Measurements from ENCODE around the gene LTBP3.
"Not testable (repeated sequence)": the region's sequence is repeated elsewhere in the genome, so short reads cannot be mapped to it uniquely, and the experiment has no call there.

Gene LTBP3

DNA sequence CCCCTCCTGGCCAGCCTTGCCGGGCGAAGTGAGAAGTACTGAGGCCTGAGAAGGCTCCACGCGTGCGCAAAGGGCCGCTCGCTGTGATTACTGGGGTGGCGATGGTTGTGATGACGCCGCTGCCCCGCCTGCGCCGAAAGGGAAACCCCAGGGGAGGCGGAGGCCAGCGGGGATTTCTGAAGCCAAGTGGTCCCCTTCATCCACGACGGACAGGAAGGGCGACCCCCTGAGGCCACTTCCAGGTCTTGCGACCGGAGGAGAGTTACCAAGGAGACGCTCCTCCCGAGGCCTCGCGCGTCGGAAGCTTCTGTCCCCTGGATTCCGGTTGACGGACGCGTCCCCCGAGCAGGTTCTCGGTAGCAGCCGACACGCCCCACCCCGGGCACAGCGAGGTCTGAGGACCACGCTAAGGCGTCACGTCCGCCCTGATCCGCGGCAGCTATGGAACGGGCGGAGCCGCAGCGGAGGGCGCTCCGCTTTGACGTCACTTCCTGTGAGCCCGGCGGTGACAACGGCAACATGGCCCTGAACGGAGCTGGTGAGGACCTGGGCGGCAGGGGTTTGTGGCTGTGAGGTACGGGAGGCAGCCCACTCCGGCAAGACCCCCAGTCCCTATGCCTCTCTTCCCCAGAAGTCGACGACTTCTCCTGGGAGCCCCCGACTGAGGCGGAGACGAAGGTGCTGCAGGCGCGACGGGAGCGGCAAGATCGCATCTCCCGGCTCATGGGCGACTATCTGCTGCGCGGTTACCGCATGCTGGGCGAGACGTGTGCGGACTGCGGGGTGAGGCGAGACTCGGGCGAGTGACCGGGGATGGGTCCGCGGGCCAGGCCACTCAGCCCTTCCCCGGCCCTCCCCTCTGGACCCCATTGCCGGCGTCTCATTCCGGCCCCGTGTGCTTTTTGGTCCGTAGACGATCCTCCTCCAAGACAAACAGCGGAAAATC is 12.1 kb upstream of the LTBP3 start, which contains the start of gene ZNRD2:
Gene ZNRD2, plus strand, starts transcription at position 505 of the 946 bp plus-strand sequence. Its CDS starts 15 bp downstream, at position 520.
- Mint-ChIP-seq H3K4me3 (peak within 1 kb of the TSS; percentile 99), H3K27me3 (ENCODE audit: low read depth) (no peaks in the 10 kb centered on the region), H3K4me1 (ENCODE audit: low read depth) (peaks cover 62% of the 10 kb centered on the region), H3K36me3 (ENCODE audit: low read depth) (peaks cover 22% of the 10 kb centered on the region), H3K27ac (peak within 1 kb of the TSS; percentile 100), H3K9me3 (no peaks in the 10 kb centered on the region)

DNA sequence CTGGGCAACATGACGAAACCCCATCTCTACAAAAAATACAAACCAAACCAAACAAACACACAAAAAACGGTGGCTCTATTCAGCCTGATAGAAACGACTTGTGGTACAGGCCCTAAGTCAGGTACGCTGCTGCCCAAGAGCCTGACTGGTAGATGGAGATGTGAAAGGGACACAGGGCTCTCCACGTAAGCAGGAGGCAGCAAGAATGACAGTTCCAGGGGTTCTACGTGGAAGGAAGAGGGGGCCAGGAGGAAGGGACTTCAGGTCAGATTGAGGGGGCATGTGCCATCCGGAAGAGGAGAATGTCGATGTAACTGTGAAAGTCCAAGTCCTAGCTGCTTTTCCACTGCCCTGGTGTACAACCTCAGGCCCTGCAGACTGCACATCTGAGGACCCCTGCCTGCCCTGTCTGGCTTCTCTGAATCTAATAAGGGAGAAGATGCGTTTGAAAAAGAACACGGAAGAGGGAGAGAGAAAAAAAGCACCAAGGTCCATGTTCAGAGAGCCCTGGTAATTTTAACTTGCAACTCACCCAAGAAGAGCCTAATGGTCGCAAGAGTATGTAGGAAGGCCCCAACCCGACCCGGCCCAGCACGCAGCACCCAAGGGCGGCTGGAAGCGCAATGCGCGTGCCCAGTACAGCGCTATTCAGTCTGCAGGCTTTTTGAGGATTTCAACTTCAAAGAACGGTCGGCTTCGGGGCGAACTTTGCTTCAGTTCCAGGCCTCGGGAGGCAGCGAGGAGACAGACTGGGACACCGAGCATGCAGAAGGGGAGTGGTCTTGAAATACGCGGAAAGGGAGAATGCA is 11.2 kb upstream of the LTBP3 start:
- no peaks in the 10 kb centered on the region for H3K9me3 Mint-ChIP-seq
- peak overlapping the region; percentile 99 for H3K4me3 Mint-ChIP-seq
- peak overlapping the region; percentile 100 for H3K27ac Mint-ChIP-seq
- H3K4me1 Mint-ChIP-seq (ENCODE audit: low read depth): peaks cover 62% of the 10 kb centered on the region
- no peaks in the 10 kb centered on the region for H3K27me3 Mint-ChIP-seq (ENCODE audit: low read depth)
- H3K36me3 Mint-ChIP-seq (ENCODE audit: low read depth): peaks cover 22% of the 10 kb centered on the region

DNA sequence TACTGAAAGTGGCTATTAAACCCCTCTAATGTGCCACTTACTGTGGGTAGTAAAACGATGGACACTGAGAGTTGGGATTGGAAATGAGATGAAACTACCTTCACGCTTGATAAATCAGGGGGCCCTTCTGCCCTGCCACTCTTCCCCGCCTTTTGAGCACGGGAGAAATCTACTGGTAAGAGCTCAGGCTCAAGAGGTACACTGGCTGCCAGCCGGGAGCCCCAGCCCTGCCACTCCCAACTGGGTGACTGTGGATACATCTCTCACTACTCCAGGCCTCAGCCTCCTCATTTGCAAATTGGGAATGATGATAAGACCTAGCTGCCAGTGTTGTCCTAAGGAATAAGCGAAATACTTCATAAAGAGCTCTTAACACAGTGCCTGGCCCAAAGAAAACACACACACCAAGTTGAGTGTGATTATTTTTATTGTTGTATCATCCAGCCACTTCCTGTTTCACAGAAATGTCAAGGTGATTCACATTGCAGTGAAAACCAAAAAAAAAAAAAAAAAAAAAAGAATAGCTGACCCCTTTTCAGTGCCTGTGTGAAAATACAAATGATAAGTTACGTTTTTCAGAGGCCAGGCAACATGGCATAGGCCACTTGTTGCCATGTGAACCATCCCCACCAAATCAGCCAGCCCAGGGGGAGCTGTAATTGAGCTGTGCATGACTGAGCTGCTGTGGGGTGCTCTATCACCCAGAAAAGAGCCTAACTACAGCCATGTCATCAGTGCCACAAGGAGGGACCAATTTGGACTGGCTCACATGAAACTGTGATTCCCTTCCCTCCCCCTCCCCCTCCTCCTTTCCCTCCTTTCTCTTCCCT is 7.7 kb upstream of the LTBP3 start:
- peak overlapping the region; percentile 86 for H3K27ac Mint-ChIP-seq
- H3K36me3 Mint-ChIP-seq (ENCODE audit: low read depth): peaks cover 13% of the 10 kb centered on the region
- no peaks in the 10 kb centered on the region for H3K9me3 Mint-ChIP-seq
- no peaks in the 10 kb centered on the region for H3K27me3 Mint-ChIP-seq (ENCODE audit: low read depth)
- H3K4me1 Mint-ChIP-seq (ENCODE audit: low read depth): peaks cover 44% of the 10 kb centered on the region
- H3K4me3 Mint-ChIP-seq: peak overlapping the region; percentile 60

DNA sequence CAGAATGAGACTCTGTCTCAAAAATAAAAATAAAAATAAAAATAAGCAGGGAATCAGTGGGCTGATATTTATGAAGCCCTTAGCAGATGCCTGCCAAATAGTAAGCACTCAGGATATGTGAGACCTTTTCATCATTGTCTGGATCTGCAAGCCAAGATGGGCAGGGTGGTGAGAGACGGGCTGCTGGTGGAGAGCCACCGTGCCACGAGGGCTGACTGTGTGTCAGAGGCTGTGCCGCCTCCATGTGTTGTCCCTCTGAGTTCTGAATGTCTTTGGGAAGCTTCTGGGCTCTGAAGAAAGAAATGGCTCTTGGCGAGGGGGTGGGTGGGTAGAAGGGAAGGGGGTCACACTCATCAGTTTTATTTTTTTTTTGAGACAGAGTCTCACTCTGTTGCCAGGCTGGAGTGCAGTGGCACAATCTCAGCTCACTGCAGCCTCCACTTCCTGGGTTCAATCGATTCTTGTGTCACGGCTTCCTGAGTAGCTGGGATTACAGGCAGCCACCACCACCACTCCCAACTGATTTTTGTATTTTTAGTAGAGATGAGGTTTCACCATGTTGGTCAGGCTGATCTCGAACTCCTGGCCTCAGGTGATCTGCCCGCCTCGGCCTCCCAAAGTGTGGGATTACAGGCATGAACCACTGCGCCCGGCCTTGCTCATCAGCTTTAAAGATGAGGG is 6.9 kb upstream of the LTBP3 start:
- Mint-ChIP-seq H3K36me3 (ENCODE audit: low read depth) (peaks cover 10% of the 10 kb centered on the region), H3K27ac (peak overlapping the region; percentile 86), H3K4me1 (ENCODE audit: low read depth) (peaks cover 47% of the 10 kb centered on the region), H3K4me3 (peak overlapping the region; percentile 60)
- not testable (repeated sequence) for H3K27me3 Mint-ChIP-seq (ENCODE audit: low read depth); H3K9me3 Mint-ChIP-seq

DNA sequence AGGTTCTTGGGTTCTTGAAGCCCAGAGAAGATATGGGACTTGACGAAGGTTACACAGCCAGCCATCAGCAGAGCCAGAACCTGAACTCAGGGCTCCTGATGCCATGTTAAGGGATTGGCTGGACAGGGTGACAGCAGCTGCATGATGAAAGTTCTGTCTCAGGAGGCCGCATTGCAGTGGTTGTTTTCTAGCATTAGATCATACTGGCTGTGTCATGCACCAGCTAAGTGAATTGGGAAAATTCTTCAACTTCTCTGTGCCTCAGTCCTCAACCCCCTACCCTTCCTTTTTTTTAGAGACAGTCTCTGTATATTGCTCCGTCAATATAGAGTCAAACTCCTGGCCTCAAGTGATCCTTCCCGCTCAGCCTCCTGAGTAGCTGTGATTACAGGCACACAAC is 5.4 kb upstream of the LTBP3 start:
- Mint-ChIP-seq H3K9me3 (no peaks in the 10 kb centered on the region), H3K27me3 (ENCODE audit: low read depth) (no peaks in the 10 kb centered on the region), H3K4me1 (ENCODE audit: low read depth) (peaks cover 42% of the 10 kb centered on the region), H3K27ac (no peak overlapping the region), H3K4me3 (no peak overlapping the region), H3K36me3 (ENCODE audit: low read depth) (peaks cover 4% of the 10 kb centered on the region)

DNA sequence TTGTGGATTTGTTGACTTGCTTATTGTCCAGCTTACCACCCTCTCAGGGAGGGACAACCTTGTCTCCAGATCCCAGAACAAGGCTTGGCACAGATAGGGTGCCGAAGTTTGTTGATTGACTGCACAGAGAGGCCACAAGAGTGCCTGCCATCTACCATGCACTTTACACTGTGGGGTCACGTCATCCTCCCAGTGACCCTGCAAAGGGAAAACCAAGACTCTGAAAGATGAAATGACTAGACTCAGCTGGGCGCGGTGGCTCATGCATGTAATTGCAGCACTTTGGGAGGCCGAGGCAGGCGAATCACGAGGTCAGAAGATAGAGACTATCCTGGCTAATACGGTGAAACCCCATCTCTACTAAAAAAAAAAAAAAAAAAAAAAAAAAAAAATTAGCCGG is 4.6 kb upstream of the LTBP3 start:
- Mint-ChIP-seq H3K4me1 (ENCODE audit: low read depth) (peaks cover 35% of the 10 kb centered on the region), H3K27ac (no peak overlapping the region), H3K27me3 (ENCODE audit: low read depth) (no peaks in the 10 kb centered on the region), H3K36me3 (ENCODE audit: low read depth) (no peaks in the 10 kb centered on the region), H3K9me3 (no peaks in the 10 kb centered on the region), H3K4me3 (no peak overlapping the region)

DNA sequence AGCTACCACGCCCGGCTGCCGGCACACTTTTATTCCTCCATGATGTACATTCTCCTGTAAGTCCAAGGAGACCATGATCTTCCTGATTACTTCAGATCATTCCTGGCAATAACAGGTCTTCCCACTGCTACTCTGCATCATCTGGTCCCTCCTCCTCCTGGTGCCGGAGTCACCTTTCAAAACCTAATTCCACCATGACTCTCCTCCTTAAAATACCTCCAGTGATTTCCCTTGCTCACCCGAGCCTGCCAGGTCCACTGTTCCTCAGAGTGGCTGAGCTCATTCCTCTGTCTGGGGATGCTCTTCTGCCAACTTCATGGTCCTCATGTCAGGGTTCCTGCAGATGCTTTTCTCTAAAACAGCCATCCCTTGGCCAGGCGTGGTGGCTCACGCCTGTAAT is 3.9 kb upstream of the LTBP3 start:
- H3K36me3 Mint-ChIP-seq (ENCODE audit: low read depth): peaks cover 4% of the 10 kb centered on the region
- no peaks in the 10 kb centered on the region for H3K9me3 Mint-ChIP-seq
- H3K27ac Mint-ChIP-seq: peak overlapping the region; percentile 38
- H3K4me1 Mint-ChIP-seq (ENCODE audit: low read depth): peaks cover 37% of the 10 kb centered on the region
- H3K4me3 Mint-ChIP-seq: no peak overlapping the region
- no peaks in the 10 kb centered on the region for H3K27me3 Mint-ChIP-seq (ENCODE audit: low read depth)

DNA sequence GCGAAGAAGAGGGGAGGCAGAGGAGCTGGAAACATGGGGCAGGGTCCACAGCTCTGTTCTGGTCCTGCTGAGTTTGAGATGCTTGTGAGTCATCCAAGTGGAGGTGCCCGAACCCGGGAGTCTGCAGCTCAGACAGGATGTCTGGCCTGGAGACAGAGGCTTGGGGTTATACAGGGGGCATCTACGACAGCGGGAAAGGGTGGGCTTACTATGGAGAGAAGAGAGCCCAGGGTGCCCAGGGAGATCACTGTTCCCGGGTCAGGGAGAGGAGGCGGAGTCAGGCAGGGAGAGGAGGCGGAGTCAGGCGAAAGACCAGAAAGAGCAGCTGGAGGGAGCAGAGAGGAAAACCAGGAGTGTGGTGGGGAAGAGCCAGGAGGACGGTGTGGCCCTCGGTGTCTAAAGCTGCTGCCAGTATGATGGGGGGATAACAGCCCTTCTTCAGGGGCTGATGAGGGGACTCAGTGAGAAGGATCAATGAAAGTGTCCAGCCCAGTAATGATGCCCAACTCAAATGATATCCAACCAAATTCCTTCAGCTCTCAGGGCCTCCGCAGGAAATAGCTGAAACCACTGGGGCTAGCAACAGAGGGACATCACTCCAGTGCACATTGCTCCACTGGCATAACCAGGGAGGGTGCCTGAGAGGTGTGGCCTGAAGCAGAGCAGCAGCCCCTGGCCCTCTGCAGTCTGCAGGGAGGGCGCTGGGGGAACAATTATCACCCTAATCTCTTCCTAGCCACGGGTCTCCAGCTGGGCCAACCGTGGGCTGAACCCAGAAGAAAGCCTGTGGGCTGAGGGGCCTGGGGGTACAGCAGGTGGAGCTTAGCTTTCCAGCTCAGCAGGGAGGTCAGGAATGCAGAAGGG is 2.6 kb upstream of the LTBP3 start:
- peaks cover 37% of the 10 kb centered on the region for H3K4me1 Mint-ChIP-seq (ENCODE audit: low read depth)

DNA sequence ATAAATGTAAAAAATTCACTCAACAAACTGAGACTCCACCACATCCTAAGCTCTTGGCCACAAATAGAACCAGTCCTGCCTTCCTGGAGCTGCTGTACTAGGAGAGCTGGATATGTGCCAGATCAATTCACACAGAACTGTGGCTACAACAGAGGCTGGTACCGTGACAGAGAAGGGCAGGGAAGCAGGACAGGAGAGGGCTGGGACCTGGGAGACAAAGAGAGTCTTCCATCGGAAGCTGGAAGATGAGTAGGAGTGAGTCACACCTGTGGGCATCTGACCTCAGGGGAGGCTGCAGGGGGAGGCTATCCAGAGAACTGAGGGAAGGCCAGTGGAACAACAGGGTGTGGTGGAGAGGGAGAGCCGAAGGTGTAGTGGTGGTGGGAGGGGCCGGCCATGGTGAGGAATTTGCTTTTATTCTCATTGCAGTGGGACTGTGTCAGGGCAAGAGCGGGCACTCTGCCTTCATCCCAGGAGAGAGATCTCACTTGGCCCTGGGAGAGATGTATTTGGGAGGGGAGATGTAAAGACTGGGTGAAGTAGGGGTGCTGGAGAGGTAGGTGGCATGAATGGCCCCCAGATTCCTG is 1.9 kb upstream of the LTBP3 start:
- peaks cover 35% of the 10 kb centered on the region for H3K4me1 Mint-ChIP-seq (ENCODE audit: low read depth)
- H3K36me3 Mint-ChIP-seq (ENCODE audit: low read depth): peaks cover 4% of the 10 kb centered on the region
- H3K4me3 Mint-ChIP-seq: no peak overlapping the region

More for the DNA sequence above, 2.6 kb upstream of the LTBP3 start:
- H3K9me3 Mint-ChIP-seq: no peaks in the 10 kb centered on the region
- H3K36me3 Mint-ChIP-seq (ENCODE audit: low read depth): peaks cover 4% of the 10 kb centered on the region
- no peak overlapping the region for H3K27ac Mint-ChIP-seq
- H3K27me3 Mint-ChIP-seq (ENCODE audit: low read depth): no peaks in the 10 kb centered on the region
- no peak overlapping the region for H3K4me3 Mint-ChIP-seq

DNA sequence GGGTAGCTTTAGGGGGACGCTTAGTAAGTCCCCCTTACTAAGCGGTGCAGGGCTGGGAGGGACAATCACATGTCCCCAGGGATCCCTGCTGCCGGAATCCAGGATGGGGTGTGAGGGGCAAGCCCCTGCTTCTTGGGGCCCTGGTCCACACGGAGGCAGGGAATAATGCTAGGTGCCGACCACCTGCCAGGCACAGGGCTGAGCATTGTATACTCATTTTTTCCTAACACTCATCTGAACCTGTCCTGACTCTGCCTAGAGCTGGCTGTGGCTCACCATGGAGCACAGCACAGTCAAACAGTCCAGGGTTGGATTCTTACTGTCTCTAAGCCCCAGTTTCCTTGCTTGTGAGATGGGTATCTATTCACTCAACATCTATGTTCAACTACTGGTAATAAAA is 1.4 kb upstream of the LTBP3 start:
- Mint-ChIP-seq H3K27me3 (ENCODE audit: low read depth) (no peaks in the 10 kb centered on the region), H3K4me1 (ENCODE audit: low read depth) (peaks cover 36% of the 10 kb centered on the region), H3K27ac (peak overlapping the region; percentile 36), H3K4me3 (no peak overlapping the region), H3K9me3 (no peaks in the 10 kb centered on the region), H3K36me3 (ENCODE audit: low read depth) (peaks cover 4% of the 10 kb centered on the region)

More for the DNA sequence above, 1.9 kb upstream of the LTBP3 start:
- Mint-ChIP-seq H3K27ac (no peak overlapping the region), H3K9me3 (no peaks in the 10 kb centered on the region), H3K27me3 (ENCODE audit: low read depth) (no peaks in the 10 kb centered on the region)

DNA sequence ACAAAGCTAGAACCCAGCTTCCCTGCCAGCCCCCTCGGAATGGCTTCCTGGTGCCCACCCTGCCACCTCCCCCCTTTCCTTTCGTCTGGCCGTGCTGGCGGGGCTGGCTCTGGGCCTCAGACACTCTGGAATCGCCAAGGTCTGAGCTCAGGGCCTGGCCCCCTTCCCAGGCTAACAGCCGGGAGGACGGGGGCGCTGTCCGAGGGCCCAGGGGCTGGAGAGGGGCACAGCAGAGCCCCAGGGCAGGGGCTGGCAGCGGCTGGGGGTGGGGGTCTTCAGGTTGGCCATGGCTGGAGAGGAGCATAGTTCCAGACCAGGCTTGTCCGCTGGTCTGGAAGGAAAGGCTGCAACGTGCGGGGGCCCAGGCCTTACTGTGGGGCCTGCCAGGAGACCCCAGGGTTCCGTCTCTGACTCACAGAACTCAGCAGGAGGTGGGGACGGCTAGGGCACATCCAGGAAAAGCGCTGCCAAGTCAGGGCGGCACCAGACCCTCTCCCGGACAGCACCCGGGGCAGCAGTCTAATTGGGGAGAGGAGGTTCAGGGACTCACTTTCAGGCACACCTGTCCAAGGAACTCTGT is 861 bp upstream of the LTBP3 start:
- peaks cover 4% of the 10 kb centered on the region for H3K36me3 Mint-ChIP-seq (ENCODE audit: low read depth)
- H3K9me3 Mint-ChIP-seq: no peaks in the 10 kb centered on the region
- H3K27me3 Mint-ChIP-seq (ENCODE audit: low read depth): no peaks in the 10 kb centered on the region
- peak overlapping the region; percentile 36 for H3K27ac Mint-ChIP-seq
- H3K4me3 Mint-ChIP-seq: peak overlapping the region; percentile 50
- peaks cover 40% of the 10 kb centered on the region for H3K4me1 Mint-ChIP-seq (ENCODE audit: low read depth)

DNA sequence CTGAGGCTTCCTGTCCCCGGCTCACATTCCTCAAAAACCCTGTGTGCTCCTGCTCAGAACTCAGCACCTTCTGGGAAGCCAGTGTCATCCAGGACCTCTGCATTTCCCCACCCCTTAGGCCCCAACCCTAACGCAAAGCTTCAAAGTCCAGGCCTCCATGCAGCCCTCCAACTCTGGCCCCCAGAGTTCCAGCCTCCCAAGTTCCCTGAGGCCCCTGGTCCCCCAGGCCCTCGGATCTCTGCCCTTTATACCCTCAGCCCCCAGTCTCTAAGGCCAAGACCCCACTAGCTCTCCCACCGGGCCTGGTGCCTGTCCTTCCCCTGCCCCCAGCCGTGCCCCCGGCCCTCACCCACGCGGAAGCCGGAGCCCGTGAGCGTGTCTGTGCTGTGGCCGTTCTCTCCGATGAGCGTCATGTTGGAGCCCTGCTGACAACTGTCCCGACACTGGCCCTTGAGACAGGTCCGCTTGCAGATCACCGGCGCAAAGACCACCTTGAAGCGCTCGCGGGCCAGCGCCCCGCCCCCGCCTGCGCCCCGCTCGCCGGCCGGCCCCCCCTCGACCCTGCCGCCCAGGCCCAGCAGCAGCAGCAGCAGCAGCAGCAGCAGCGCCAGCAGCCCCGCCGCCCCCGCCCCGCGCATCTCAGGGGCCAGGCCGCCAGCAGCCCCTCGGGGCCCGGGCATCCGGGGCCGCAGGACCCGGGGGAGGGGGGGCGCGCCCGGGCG is 718 bp downstream of the LTBP3 start:
- Mint-ChIP-seq H3K4me1 (ENCODE audit: low read depth) (peaks cover 46% of the 10 kb centered on the region), H3K9me3 (no peaks in the 10 kb centered on the region), H3K27me3 (ENCODE audit: low read depth) (no peaks in the 10 kb centered on the region), H3K27ac (peak overlapping the region; percentile 85), H3K4me3 (peak overlapping the region; percentile 86), H3K36me3 (ENCODE audit: low read depth) (peaks cover 6% of the 10 kb centered on the region)

Data from T-helper 1 cell treated with Interleukin-12 subunit alpha and Interleukin-12 subunit beta and Interleukin-4 antibody, amounts not matched to agents 30 μg/mL and 1 μg/mL, for 36 hours (primary cell).